Stimulated activated naive B cell treated with anti-CD40 and anti-IgM and Interleukin-4, amounts not matched to agents 10 μg/mL and 1 μg/mL and 100 μg/mL, for 72 hours (primary cell): Measurements from ENCODE around the gene TCF7.
A peak's percentile ranks its signal among the peaks of the same experiment; 100 is the strongest.

Source experiments
- ATAC-seq, 2 donors: fragments of 150-1000 bp; cut with Tn5 transposase; replicated peaks; 2 replicates each; pipeline ENCODE4 v1.10.0; 2021; ENCODE audit warnings: moderate library complexity in 1 of 2
- DNase-seq: peaks from one replicate; pipeline ENCODE4 v3.0.0; 2021
- H3K27ac Mint-ChIP-seq: one replicate; pipeline ENCODE4 v1.8.0; 2022; ENCODE audit warnings: mild to moderate bottlenecking, mixed read lengths
- H3K27me3 Mint-ChIP-seq, 2 donors: one replicate each; pipeline ENCODE4 v1.8.0; 2022; ENCODE audit warnings: mixed read lengths in 2 of 2
- H3K36me3 Mint-ChIP-seq, 2 donors: one replicate each; pipeline ENCODE4 v1.8.0; 2022; ENCODE audit warnings: mixed read lengths in 2 of 2, mild to moderate bottlenecking in 1 of 2
- H3K4me1 Mint-ChIP-seq, 2 donors: one replicate each; pipeline ENCODE4 v1.8.0; 2022; ENCODE audit warnings: mixed read lengths in 2 of 2, mild to moderate bottlenecking in 1 of 2
- H3K4me3 Mint-ChIP-seq, 2 donors: one replicate each; pipeline ENCODE4 v1.8.0; 2022; ENCODE audit warnings: mild to moderate bottlenecking in 2 of 2, mixed read lengths in 2 of 2, moderate library complexity in 1 of 2
- H3K9me3 Mint-ChIP-seq, 2 donors: one replicate each; pipeline ENCODE4 v1.8.0; 2022; ENCODE audit warnings: mixed read lengths in 2 of 2, mild to moderate bottlenecking in 1 of 2

Gene TCF7

GRCh38 chr5:134175921-134176510 is 61.5 kb downstream of the TCF7 start:
- Mint-ChIP-seq H3K9me3 (no peaks in the 10 kb centered on the region), H3K36me3 (peaks cover 13 to 24% of the 10 kb centered on the region in 2 donors), H3K4me1 (peaks cover 12 to 38% of the 10 kb centered on the region in 2 donors), H3K27me3 (no peaks in the 10 kb centered on the region), H3K27ac (peak overlapping the region; percentile 99), H3K4me3 (peak overlapping the region; percentile 94 to 97)
- ATAC-seq (peak; percentile 34 to 35), DNase-seq (no peak)

GRCh38 chr5:134176511-134177368 is 62.3 kb downstream of the TCF7 start, which contains the start of gene SKP1:
SKP1 (minus strand) TSS chr5:134176950; CDS start chr5:134174022, 2,928 bp downstream.
- DNase-seq (peak; percentile 85), ATAC-seq (peak; percentile 89 to 91)
- peak within 1 kb of the TSS; percentile 99 for H3K27ac Mint-ChIP-seq
- no peaks in the 10 kb centered on the region for H3K27me3 Mint-ChIP-seq
- peak within 1 kb of the TSS; percentile 94 to 97 for H3K4me3 Mint-ChIP-seq
- H3K36me3 Mint-ChIP-seq, result peaks cover 7 to 17% of the 10 kb centered on the region in 2 donors
- peaks cover 7 to 31% of the 10 kb centered on the region in 2 donors for H3K4me1 Mint-ChIP-seq
- H3K9me3 Mint-ChIP-seq, result no peaks in the 10 kb centered on the region

- Mint-ChIP-seq H3K4me3 (peak overlapping the region; percentile 94 to 97), H3K36me3 (peaks cover 2 to 12% of the 10 kb centered on the region in 2 donors), H3K27me3 (no peaks in the 10 kb centered on the region), H3K4me1 (peaks cover 7 to 24% of the 10 kb centered on the region in 2 donors), H3K9me3 (no peaks in the 10 kb centered on the region), H3K27ac (peak overlapping the region; percentile 99)
- ATAC-seq (peak; percentile 35 to 40), DNase-seq (no peak)
Measured at GRCh38 chr5:134177369-134178095, 63.1 kb downstream of the TCF7 start.

GRCh38 chr5:134178096-134178419 is 63.6 kb downstream of the TCF7 start:
- H3K27ac Mint-ChIP-seq, result peak overlapping the region; percentile 99

GRCh38 chr5:134183481-134183880 is 69.0 kb downstream of the TCF7 start:
- no peak overlapping the region for H3K27ac Mint-ChIP-seq
- DNase-seq (no peak), ATAC-seq (no peak)
- H3K9me3 Mint-ChIP-seq, result no peaks in the 10 kb centered on the region
- peaks cover 4 to 11% of the 10 kb centered on the region in 2 donors for H3K36me3 Mint-ChIP-seq
- H3K4me1 Mint-ChIP-seq, result peaks cover 0 to 3% of the 10 kb centered on the region in 2 donors
- no peaks in the 10 kb centered on the region for H3K27me3 Mint-ChIP-seq
- no peak overlapping the region for H3K4me3 Mint-ChIP-seq

More at GRCh38 chr5:134178096-134178419, 63.6 kb downstream of the TCF7 start:
- H3K36me3 Mint-ChIP-seq, result peaks cover 0 to 10% of the 10 kb centered on the region in 2 donors
- H3K4me1 Mint-ChIP-seq, result peaks cover 7 to 23% of the 10 kb centered on the region in 2 donors
- H3K27me3 Mint-ChIP-seq, result no peaks in the 10 kb centered on the region
- DNase-seq (no peak), ATAC-seq (no peak)
- no peaks in the 10 kb centered on the region for H3K9me3 Mint-ChIP-seq
- peak overlapping the region; percentile 94 to 97 for H3K4me3 Mint-ChIP-seq

- Mint-ChIP-seq H3K4me3 (no peak overlapping the region), H3K27ac (no peak overlapping the region), H3K4me1 (peaks cover 0 to 3% of the 10 kb centered on the region in 2 donors), H3K36me3 (peaks cover 4 to 11% of the 10 kb centered on the region in 2 donors), H3K27me3 (no peaks in the 10 kb centered on the region), H3K9me3 (no peaks in the 10 kb centered on the region)
- DNase-seq, result peak; percentile 63
- peak; percentile 97 to 98 for ATAC-seq
Measured at GRCh38 chr5:134184155-134185135, 70.0 kb downstream of the TCF7 start.

GRCh38 chr5:134188092-134188491 is 73.6 kb downstream of the TCF7 start:
- peaks cover 0 to 3% of the 10 kb centered on the region in 2 donors for H3K4me1 Mint-ChIP-seq
- H3K27ac Mint-ChIP-seq, result peak overlapping the region; percentile 16
- DNase-seq (no peak), ATAC-seq (no peak)
- peaks cover 7 to 22% of the 10 kb centered on the region in 2 donors for H3K36me3 Mint-ChIP-seq
- H3K27me3 Mint-ChIP-seq, result no peaks in the 10 kb centered on the region
- no peak overlapping the region for H3K4me3 Mint-ChIP-seq
- H3K9me3 Mint-ChIP-seq, result no peaks in the 10 kb centered on the region

- ATAC-seq (no peak), DNase-seq (no peak)
- H3K36me3 Mint-ChIP-seq, result peaks cover 12 to 27% of the 10 kb centered on the region in 2 donors
- no peaks in the 10 kb centered on the region for H3K9me3 Mint-ChIP-seq
- H3K4me3 Mint-ChIP-seq, result no peak overlapping the region
- no peaks in the 10 kb centered on the region for H3K27me3 Mint-ChIP-seq
- peaks cover 0 to 3% of the 10 kb centered on the region in 2 donors for H3K4me1 Mint-ChIP-seq
- peak overlapping the region; percentile 9 for H3K27ac Mint-ChIP-seq
Measured at GRCh38 chr5:134189031-134189430, 74.5 kb downstream of the TCF7 start.

GRCh38 chr5:134195666-134196065 is 81.2 kb downstream of the TCF7 start:
- Mint-ChIP-seq H3K36me3 (peaks cover 21 to 52% of the 10 kb centered on the region in 2 donors), H3K27me3 (no peaks in the 10 kb centered on the region), H3K9me3 (no peaks in the 10 kb centered on the region), H3K4me1 (no peaks in the 10 kb centered on the region), H3K4me3 (no peak overlapping the region), H3K27ac (no peak overlapping the region)
- ATAC-seq (no peak), DNase-seq (no peak)
